Esophagus muscularis mucosa (tissue), 4 donors: Measurements from ENCODE around the gene MATN1. TPM values are rescaled to one million over a fixed set of nuclear protein-coding genes. Genes with fewer than 3 reads are reported as not detected.

ENCODE experiments used
- DNase-seq: peaks from one replicate; pipeline ENCODE4 v3.0.0-alpha.2; 2017; ENCODE audit errors: extremely low spot score
- H3K27ac ChIP-seq, 4 donors: fragments of 200-600 bp; sonication (generic); replicated peaks in 1 of 4; 1 replicate in 3 of 4; 2 replicates in 1 of 4; pipeline ENCODE4 v1.5.1; 2016 to 2019; ENCODE audit warnings: mild to moderate bottlenecking in 1 of 4
- H3K27me3 ChIP-seq, 4 donors: fragments of 200-600 bp; sonication (generic); one replicate each; pipeline versions ENCODE4 v1.5.1 to v1.6.0; 2016 to 2019
- H3K36me3 ChIP-seq, 4 donors: fragments of 200-600 bp; sonication (generic); one replicate each; pipeline ENCODE4 v1.5.1; 2016 to 2019
- H3K4me1 ChIP-seq, 4 donors: fragments of 200-600 bp; sonication (generic); one replicate each; pipeline ENCODE4 v1.5.1; 2016 to 2019
- H3K4me3 ChIP-seq, 4 donors: fragments of 200-600 bp; sonication (generic); 1 replicate in 2 of 4; 2 replicates in 2 of 4; pipeline ENCODE4 v1.5.1; 2016 to 2019; ENCODE audit warnings: mild to moderate bottlenecking in 4 of 4, moderate library complexity in 1 of 4
- H3K9me3 ChIP-seq, 4 donors: fragments of 200-600 bp; sonication (generic); 1 replicate in 3 of 4; 2 replicates in 1 of 4; pipeline ENCODE4 v1.5.1; 2016 to 2019
- CTCF ChIP-seq, 3 experiments: fragments of 200-600 bp in 2 of 3; fragments of 450-650 bp in 1 of 3; sonication (generic) in 2 of 3; IDR thresholded peaks; one replicate each; pipeline ENCODE4 v1.5.1; 2017 to 2019; ENCODE audit warnings: antibody characterized with exemption in 3 of 3, mild to moderate bottlenecking in 2 of 3, moderate library complexity in 1 of 3
- EP300 ChIP-seq: sonication (generic); formaldehyde crosslinking; IDR thresholded peaks from one replicate; pipeline ENCODE4 v1.6.1; 2017; ENCODE audit warnings: antibody characterized with exemption
- POLR2A ChIP-seq: fragments of 450-650 bp; IDR thresholded peaks from one replicate; pipeline ENCODE4 v1.6.1; 2017; ENCODE audit warnings: antibody characterized with exemption, moderate library complexity, mild to moderate bottlenecking, low read depth
- POLR2AphosphoS5 ChIP-seq, 2 donors: sonication (generic); formaldehyde crosslinking; IDR thresholded peaks; one replicate each; pipeline ENCODE4 v1.6.1; 2017; ENCODE audit warnings: antibody characterized with exemption in 2 of 2
- WGBS: methylation state at CpG from one replicate; pipeline ENCODE4 v1.1.5; 2018; 5-methylcytosine and 5-hydroxymethylcytosine counted together
- intact Hi-C: fragments of 100-400 bp; cut with DNase I; formaldehyde crosslinking; loops from one replicate; pipeline ENCODE4 v1.15.1; 2023
- total RNA-seq, 4 donors: library from RNA; depleted of rRNA; stranded (reverse); fragments of >200 nt; gene quantifications; one replicate each; pipeline versions ENCODE4 v1.1.0 to v1.2.1, GENCODE V29; 2016

MATN1 gene
- total RNA-seq, result not detected

- H3K27ac ChIP-seq, result no peak within 1 kb of the TSS
- peaks cover 10 to 15% (median 12%) of the 10 kb centered on the region in 4 donors for H3K4me1 ChIP-seq
- WGBS, result 81% methylated on average over 8 of the region's 14 CpGs
- H3K9me3 ChIP-seq, result no peaks in the 10 kb centered on the region
- H3K36me3 ChIP-seq, result peaks cover 0 to 35% (median 15%) of the 10 kb centered on the region in 4 donors
- H3K4me3 ChIP-seq, result no peak within 1 kb of the TSS
- no peak for DNase-seq
- no peaks in the 10 kb centered on the region for H3K27me3 ChIP-seq
- intact Hi-C loops, result loop anchor here (5.0 kb wide), 1 partner anchor 209 kb away; no protein-coding TSS in a partner anchor
- TF ChIP-seq EP300 (no peak), POLR2AphosphoS5 (IDR thresholded peaks at IDR 0.05) (no peak), CTCF (IDR thresholded peaks at IDR 0.05) (no peak), POLR2A (no peak)
Measured at GRCh38 chr1:30723331-30723755, at the start of gene MATN1. MATN1 (minus strand) TSS chr1:30723585; CDS start chr1:30723551, 34 bp downstream.

- TF ChIP-seq CTCF (IDR thresholded peaks at IDR 0.05) (no peak), POLR2A (no peak), EP300 (no peak), POLR2AphosphoS5 (IDR thresholded peaks at IDR 0.05) (no peak)
- no peak overlapping the region for H3K4me3 ChIP-seq
- no peak for DNase-seq
- intact Hi-C loops, result no loop called here
- no peak overlapping the region for H3K27ac ChIP-seq
- H3K36me3 ChIP-seq, result no peaks in the 10 kb centered on the region
- H3K9me3 ChIP-seq, result no peaks in the 10 kb centered on the region
- H3K27me3 ChIP-seq, result no peaks in the 10 kb centered on the region
- H3K4me1 ChIP-seq, result no peaks in the 10 kb centered on the region
- WGBS, result 83% methylated on average over 6 of the region's 6 CpGs
Measured at GRCh38 chr1:30771005-30771404, 47.6 kb upstream of the MATN1 start.

- Histone ChIP-seq H3K27me3 (no peaks in the 10 kb centered on the region), H3K9me3 (no peaks in the 10 kb centered on the region), H3K36me3 (no peaks in the 10 kb centered on the region), H3K27ac (no peak overlapping the region), H3K4me3 (no peak overlapping the region), H3K4me1 (no peaks in the 10 kb centered on the region)
- DNase-seq, result no peak
- WGBS, result 81% methylated on average over 10 of the region's 10 CpGs
- intact Hi-C loops, result no loop called here
- no peak for TF ChIP-seq CTCF (IDR thresholded peaks at IDR 0.05)
- TF ChIP-seq POLR2A, result no peak
- no peak for TF ChIP-seq EP300
- no peak for TF ChIP-seq POLR2AphosphoS5 (IDR thresholded peaks at IDR 0.05)
Measured at GRCh38 chr1:30770150-30770549, 46.8 kb upstream of the MATN1 start.

GRCh38 chr1:30768830-30769718 is 45.7 kb upstream of the MATN1 start:
- TF ChIP-seq POLR2A (no peak), EP300 (no peak), POLR2AphosphoS5 (IDR thresholded peaks at IDR 0.05) (no peak), CTCF (IDR thresholded peaks at IDR 0.05) (no peak)
- H3K36me3 ChIP-seq, result no peaks in the 10 kb centered on the region
- peaks cover 0 to under 1% (median 0%) of the 10 kb centered on the region in 4 donors for H3K4me1 ChIP-seq
- no peaks in the 10 kb centered on the region for H3K9me3 ChIP-seq
- H3K4me3 ChIP-seq, result no peak overlapping the region
- H3K27me3 ChIP-seq, result no peaks in the 10 kb centered on the region
- H3K27ac ChIP-seq, result no peak overlapping the region
- WGBS, result 81% methylated on average over 20 of the region's 20 CpGs
- no peak for DNase-seq
- intact Hi-C loops, result no loop called here
